SK-N-SH treated with all-trans-retinoic acid at 6 μM for 48 hours (cell line): Measurements from ENCODE around the gene ANKRD13A.

Experiments
- ATAC-seq: fragments of 200-7000 bp; cut with Tn5 transposase; 3 replicates; pipeline ENCODE4 v1.9.1; 2020; ENCODE audit warnings: mild to moderate bottlenecking, moderate library complexity
- ARNTL ChIP-seq: fragments of 450-650 bp; formaldehyde crosslinking; IDR thresholded peaks from 2 replicates; pipeline ENCODE4 v1.5.0; 2020; ENCODE audit warnings: low read depth, mild to moderate bottlenecking, moderate library complexity, borderline replicate concordance
- BACH2 ChIP-seq: fragments of 250-450 bp; sonication (Bioruptor Pico); IDR thresholded peaks from 2 replicates; pipeline ENCODE4 v1.9.0; 2021; ENCODE audit warnings: mild to moderate bottlenecking, borderline replicate concordance
- CREB5 ChIP-seq: fragments of 250-450 bp; sonication (Bioruptor Pico); IDR thresholded peaks from 2 replicates; pipeline ENCODE4 v1.5.1; 2020; ENCODE audit warnings: low read depth, mild to moderate bottlenecking, moderate library complexity
- CSDC2 ChIP-seq: fragments of 250-450 bp; sonication (Bioruptor Pico); IDR thresholded peaks from 2 replicates; pipeline ENCODE4 v1.5.0; 2020; ENCODE audit warnings: mild to moderate bottlenecking, moderate library complexity
- CSRNP3 ChIP-seq: fragments of 250-450 bp; sonication (Bioruptor Pico); IDR thresholded peaks from 2 replicates; pipeline ENCODE4 v1.5.1; 2021; ENCODE audit warnings: mild to moderate bottlenecking, moderate library complexity
- ESRRG ChIP-seq: fragments of 250-450 bp; sonication (Bioruptor Pico); IDR thresholded peaks from 2 replicates; pipeline ENCODE4 v1.6.1; 2021; ENCODE audit warnings: mild to moderate bottlenecking
- GLIS3 ChIP-seq: fragments of 250-450 bp; sonication (Bioruptor Pico); IDR thresholded peaks from 2 replicates; pipeline ENCODE4 v1.5.0; 2020; ENCODE audit warnings: mild to moderate bottlenecking, moderate library complexity
- ISL1 ChIP-seq: fragments of 250-450 bp; sonication (Bioruptor Pico); IDR thresholded peaks from 2 replicates; pipeline ENCODE4 v2.1.2; 2022; ENCODE audit warnings: mild to moderate bottlenecking, moderate library complexity
- OSR1 ChIP-seq: fragments of 250-450 bp; sonication (Bioruptor Pico); IDR thresholded peaks from 2 replicates; pipeline ENCODE4 v1.8.0; 2022; ENCODE audit warnings: moderate library complexity, mild to moderate bottlenecking, inconsistent platforms
- PATZ1 ChIP-seq: fragments of 250-450 bp; sonication (Bioruptor Pico); IDR thresholded peaks from 2 replicates; pipeline ENCODE4 v1.8.0; 2020; ENCODE audit warnings: mild to moderate bottlenecking, moderate library complexity, borderline replicate concordance
- POU6F1 ChIP-seq: fragments of 250-450 bp; sonication (Bioruptor Pico); IDR thresholded peaks from 2 replicates; pipeline ENCODE4 v1.8.0; 2021; ENCODE audit warnings: low read depth, mild to moderate bottlenecking, moderate library complexity, borderline replicate concordance
- PPARA ChIP-seq: fragments of 250-450 bp; sonication (Bioruptor Pico); IDR thresholded peaks from 2 replicates; pipeline ENCODE4 v1.5.0; 2020; ENCODE audit warnings: mild to moderate bottlenecking, borderline replicate concordance
- RARB ChIP-seq: fragments of 250-450 bp; sonication (Bioruptor Pico); IDR thresholded peaks from 2 replicates; pipeline ENCODE4 v1.8.0; 2021; ENCODE audit warnings: mild to moderate bottlenecking, moderate library complexity
- SNAI2 ChIP-seq: fragments of 250-450 bp; sonication (Bioruptor Pico); IDR thresholded peaks from 2 replicates; pipeline ENCODE4 v1.5.0; 2020; ENCODE audit warnings: mild to moderate bottlenecking, moderate library complexity
- TCF4 ChIP-seq: fragments of 250-450 bp; sonication (Bioruptor Pico); IDR thresholded peaks from 2 replicates; pipeline ENCODE4 v1.8.0; 2021; ENCODE audit warnings: mild to moderate bottlenecking, moderate library complexity, borderline replicate concordance
- TOX ChIP-seq: fragments of 250-450 bp; sonication (Bioruptor Pico); IDR thresholded peaks from 2 replicates; pipeline ENCODE4 v1.8.0; 2021; ENCODE audit warnings: mild to moderate bottlenecking, moderate library complexity, borderline replicate concordance
- ZC3H10 ChIP-seq: fragments of 250-450 bp; sonication (Bioruptor Pico); IDR thresholded peaks from 2 replicates; pipeline ENCODE4 v1.5.1; 2021; ENCODE audit warnings: mild to moderate bottlenecking, moderate library complexity
- ZFP3 ChIP-seq: fragments of 250-450 bp; sonication (Bioruptor Pico); IDR thresholded peaks from 2 replicates; pipeline ENCODE4 v1.5.0; 2020; ENCODE audit warnings: mild to moderate bottlenecking, moderate library complexity
- ZFP30 ChIP-seq: fragments of 450-650 bp; formaldehyde crosslinking; IDR thresholded peaks from 2 replicates; pipeline ENCODE4 v1.5.0; 2022; ENCODE audit warnings: mild to moderate bottlenecking, moderate library complexity
- ZNF565 ChIP-seq: fragments of 450-650 bp; formaldehyde crosslinking; conservative IDR thresholded peaks from 2 replicates; pipeline ENCODE4 v1.5.0; 2020; ENCODE audit warnings: low read depth, mild to moderate bottlenecking, moderate library complexity
- ZNF70 ChIP-seq: fragments of 450-650 bp; formaldehyde crosslinking; IDR thresholded peaks from 2 replicates; pipeline ENCODE4 v1.5.0; 2020; ENCODE audit warnings: mild to moderate bottlenecking, moderate library complexity

Gene ANKRD13A

GRCh38 chr12:109997393-109997792 is 1.8 kb upstream of the ANKRD13A start:
- no peak for TF ChIP-seq OSR1
- no peak for TF ChIP-seq CSRNP3 (CRISPR knock-in tag)
- no peak for TF ChIP-seq ZNF565 (CRISPR knock-in tag)
- TF ChIP-seq ZFP3: no peak
- no peak for TF ChIP-seq ISL1 (CRISPR knock-in tag)
- no peak for TF ChIP-seq PPARA
- no peak for TF ChIP-seq GLIS3 (CRISPR knock-in tag)
- no peak for TF ChIP-seq ARNTL (CRISPR knock-in tag)
- no peak for TF ChIP-seq RARB (CRISPR knock-in tag)
- ATAC-seq: no peak

- no peak for TF ChIP-seq ZC3H10 (CRISPR knock-in tag)
- TF ChIP-seq ZFP30 (CRISPR knock-in tag): no peak
- no peak for TF ChIP-seq SNAI2 (CRISPR knock-in tag)
- no peak for TF ChIP-seq BACH2
- no peak for TF ChIP-seq CREB5 (CRISPR knock-in tag)
- no peak for TF ChIP-seq ZNF565 (CRISPR knock-in tag)
- TF ChIP-seq ZFP3: no peak
- no peak for TF ChIP-seq PATZ1 (CRISPR knock-in tag)
- TF ChIP-seq ZNF70 (CRISPR knock-in tag): no peak
- no peak for TF ChIP-seq CSRNP3 (CRISPR knock-in tag)
- no peak for TF ChIP-seq CSDC2 (CRISPR knock-in tag)
- no peak for TF ChIP-seq POU6F1 (CRISPR knock-in tag)
- TF ChIP-seq ISL1 (CRISPR knock-in tag): no peak
- no peak for TF ChIP-seq RARB (CRISPR knock-in tag)
- no peak for TF ChIP-seq TOX (CRISPR knock-in tag)
- no peak for TF ChIP-seq TCF4 (CRISPR knock-in tag)
- TF ChIP-seq ARNTL (CRISPR knock-in tag): no peak
- no peak for TF ChIP-seq ESRRG (CRISPR knock-in tag)
- no peak for TF ChIP-seq PPARA
- no peak for TF ChIP-seq GLIS3 (CRISPR knock-in tag)
- ATAC-seq: no peak
These were observed 858 bp upstream of the ANKRD13A start for GRCh38 chr12:109998241-109998903.

GRCh38 chr12:109999649-109999971 is 380 bp downstream of the ANKRD13A start:
- ATAC-seq: no peak
- TF ChIP-seq CREB5 (CRISPR knock-in tag) (no peak), CSRNP3 (CRISPR knock-in tag) (no peak), RARB (CRISPR knock-in tag) (no peak), SNAI2 (CRISPR knock-in tag) (no peak), OSR1 (no peak), ESRRG (CRISPR knock-in tag) (no peak), ARNTL (CRISPR knock-in tag) (no peak), ZNF70 (CRISPR knock-in tag) (no peak), POU6F1 (CRISPR knock-in tag) (no peak), BACH2 (no peak), TCF4 (CRISPR knock-in tag) (no peak)
